Testis (tissue), 2 donors: Measurements from ENCODE around the gene ATP5F1E.

Source experiments
- CTCF ChIP-seq, 3 experiments: fragments of 450-650 bp in 2 of 3; fragments of 200-600 bp in 1 of 3; sonication (generic) in 1 of 3; IDR thresholded peaks; one replicate each; pipeline ENCODE4 v1.5.1; 2016 to 2019; ENCODE audit warnings: antibody characterized with exemption in 3 of 3, mild to moderate bottlenecking in 2 of 3, moderate library complexity in 1 of 3
- POLR2A ChIP-seq: fragments of 450-650 bp; IDR thresholded peaks from one replicate; pipeline ENCODE4 v1.6.1; 2017; ENCODE audit warnings: antibody characterized with exemption, mild to moderate bottlenecking, moderate library complexity

GRCh38 chr20:58986968-58987517 lies 45.1 kb downstream of the ATP5F1E start:
- TF ChIP-seq CTCF (IDR thresholded peaks at IDR 0.05) (no peak), POLR2A (no peak)
